HUES64 (cell line): ENCODE results near the gene C2CD4D.
"Not testable (repeated sequence)": the region's sequence is repeated elsewhere in the genome, so short reads cannot be mapped to it uniquely, and the experiment has no call there.

Experiments
- H3K27ac ChIP-seq: 2 replicates; pipeline ENCODE4 v1.7.0; 2013; ENCODE audit warnings: low read depth, low read length, inconsistent platforms
- H3K27me3 ChIP-seq: 2 replicates; pipeline ENCODE4 v1.6.1; 2013; ENCODE audit warnings: mild to moderate bottlenecking, low read length; ENCODE audit not compliant: insufficient read depth
- H3K36me3 ChIP-seq: 2 replicates; pipeline ENCODE4 v1.6.1; 2013; ENCODE audit warnings: mild to moderate bottlenecking, low read length; ENCODE audit not compliant: insufficient read depth
- H3K4me1 ChIP-seq: 2 replicates; pipeline ENCODE4 v1.6.1; 2013; ENCODE audit warnings: mild to moderate bottlenecking, low read length, moderate library complexity; ENCODE audit not compliant: insufficient read depth
- H3K4me3 ChIP-seq: 2 replicates; pipeline ENCODE4 v1.5.1; 2013; ENCODE audit warnings: mild to moderate bottlenecking, low read length, moderate library complexity
- H3K9ac ChIP-seq: 2 replicates; pipeline ENCODE4 v1.6.1; 2013; ENCODE audit warnings: mild to moderate bottlenecking, low read depth, low read length
- H3K9me3 ChIP-seq: 2 replicates; pipeline ENCODE4 v1.6.1; 2013; ENCODE audit warnings: low read depth, low read length; ENCODE audit not compliant: insufficient read depth
- WGBS: fragments of 150-250, 120-280 bp; methylation state at CpG from one replicate; pipeline ENCODE4 v1.1.7; 2013; ENCODE audit warnings: missing lambda C conversion rate; 5-methylcytosine and 5-hydroxymethylcytosine counted together

C2CD4D gene

DNA sequence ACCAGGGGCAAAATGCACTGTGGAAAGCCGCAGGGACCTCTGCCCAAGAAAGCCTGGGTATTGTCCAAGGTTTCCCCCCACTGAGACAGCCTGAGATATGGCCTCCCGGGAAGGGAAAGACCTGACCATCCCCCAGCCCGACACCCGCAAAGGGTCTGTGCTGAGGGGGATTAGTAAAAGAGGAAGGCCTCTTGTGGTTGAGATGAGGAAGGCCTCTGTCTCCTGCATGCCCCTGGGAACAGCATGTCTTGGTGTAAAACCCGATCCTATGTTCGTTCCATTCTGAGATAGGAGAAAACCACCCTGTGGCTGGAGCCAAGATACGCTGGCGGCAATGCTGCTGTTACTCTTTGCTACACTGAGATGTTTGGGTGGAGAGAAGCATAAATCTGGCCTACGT, 33.2 kb upstream of the C2CD4D start:
- not testable (repeated sequence) for H3K36me3 ChIP-seq, H3K9me3 ChIP-seq, H3K27ac ChIP-seq, H3K4me1 ChIP-seq, H3K9ac ChIP-seq, H3K27me3 ChIP-seq, H3K4me3 ChIP-seq
- WGBS, result 57% methylated on average over 8 of the region's 9 CpGs

DNA sequence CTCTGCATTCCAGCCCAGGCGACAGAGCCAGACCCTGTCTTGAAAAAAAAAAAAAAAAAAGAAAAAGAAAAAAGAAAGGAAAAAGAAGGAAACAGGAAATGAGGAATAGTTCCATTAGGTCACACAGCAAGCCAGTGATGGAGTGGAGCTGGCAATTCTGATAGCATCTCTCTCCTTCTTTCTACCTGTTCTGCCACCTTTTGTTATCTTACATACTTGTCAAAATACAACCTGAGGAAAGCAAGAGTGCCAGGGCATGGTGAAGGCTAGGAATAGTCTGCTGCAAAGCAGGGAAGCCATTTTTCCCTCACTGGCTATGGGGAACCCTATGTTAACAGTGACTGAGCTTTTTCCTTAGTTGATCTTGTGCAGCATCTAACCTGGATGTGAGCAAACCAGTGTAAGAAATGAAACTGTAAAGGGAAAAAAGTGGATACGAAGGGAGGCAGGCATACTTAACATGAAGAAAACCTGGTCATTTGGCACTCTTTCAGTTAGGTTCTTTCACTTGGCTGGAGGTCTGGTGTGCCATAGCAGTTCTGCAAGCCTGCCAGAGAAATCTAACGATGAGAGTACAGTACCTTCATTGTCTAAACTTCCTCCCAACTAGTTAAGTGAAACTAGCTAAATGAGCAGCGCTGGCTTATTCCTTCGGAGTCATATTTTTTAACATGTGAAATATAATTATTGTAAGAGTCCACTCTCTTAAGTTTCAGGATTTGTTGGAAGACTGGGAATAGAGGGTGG, 31.8 kb upstream of the C2CD4D start:
- Histone ChIP-seq H3K9ac (no peak overlapping the region), H3K27me3 (peaks cover 3% of the 10 kb centered on the region; the same call in 1 of the 2 replicates), H3K27ac (no peak overlapping the region), H3K36me3 (no peaks in the 10 kb centered on the region), H3K4me1 (peaks cover 8% of the 10 kb centered on the region; the same call in 1 of the 2 replicates), H3K4me3 (no peak overlapping the region), H3K9me3 (no peaks in the 10 kb centered on the region)
- WGBS, result 88% methylated on average over 3 of the region's 5 CpGs

DNA sequence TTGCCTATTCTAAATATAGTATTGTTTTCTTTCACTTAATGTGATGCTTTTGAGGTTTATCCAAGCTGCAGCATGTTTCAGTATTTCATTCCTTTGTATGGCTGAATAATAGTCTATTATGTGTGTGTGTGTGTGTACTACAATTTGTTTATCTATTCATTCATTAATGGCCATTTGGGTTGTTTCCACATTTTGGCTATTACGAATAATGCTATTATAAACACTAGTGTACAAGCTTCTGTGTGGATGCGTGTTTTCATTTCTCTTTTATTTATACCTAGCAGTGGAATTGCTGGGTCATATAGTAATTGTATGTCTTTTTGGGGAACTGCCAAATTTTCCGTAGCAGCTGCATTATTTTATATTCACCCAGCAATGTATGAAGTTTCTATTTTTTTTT, 28.9 kb upstream of the C2CD4D start:
- no peaks in the 10 kb centered on the region for H3K36me3 ChIP-seq
- no peaks in the 10 kb centered on the region for H3K9me3 ChIP-seq
- H3K4me1 ChIP-seq, result peaks cover 8% of the 10 kb centered on the region; the same call in 1 of the 2 replicates
- WGBS, result no CpG with 5 or more reads among the region's 3 CpGs
- H3K4me3 ChIP-seq, result no peak overlapping the region
- peaks cover 21% of the 10 kb centered on the region for H3K27me3 ChIP-seq
- H3K9ac ChIP-seq, result no peak overlapping the region
- H3K27ac ChIP-seq, result no peak overlapping the region

DNA sequence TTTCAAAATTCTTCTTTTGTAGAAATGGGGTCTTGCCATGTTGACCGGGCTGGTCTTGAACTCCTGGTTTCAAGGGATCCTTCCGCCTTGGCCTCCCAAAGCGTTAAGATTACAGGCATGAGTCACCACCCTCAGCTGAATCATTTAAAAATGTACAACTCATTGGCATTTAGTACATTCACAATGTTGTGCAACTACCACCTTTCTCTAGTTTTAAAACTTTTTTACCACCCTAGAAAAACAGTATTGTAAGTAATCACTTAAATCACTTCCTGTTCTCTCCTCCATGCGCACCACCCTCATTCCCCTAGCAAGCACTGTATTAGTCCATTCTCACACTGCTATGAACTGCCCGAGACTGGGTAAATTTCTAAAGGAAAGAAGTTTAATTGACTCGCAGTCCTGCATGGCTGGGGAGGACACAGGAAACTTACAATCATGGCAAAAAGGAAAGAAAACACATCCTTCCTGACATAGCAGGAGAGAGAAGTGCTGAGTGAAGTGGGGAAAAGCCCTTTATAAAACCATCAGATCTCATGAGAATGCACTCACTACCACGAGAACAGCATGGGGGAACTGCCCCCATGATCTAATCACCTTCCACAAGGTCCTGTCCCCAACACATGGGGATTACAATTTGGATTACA, 28.3 kb upstream of the C2CD4D start:
- WGBS, result 89% methylated on average over 6 of the region's 7 CpGs
- Histone ChIP-seq H3K27ac (no peak overlapping the region), H3K4me3 (no peak overlapping the region), H3K27me3 (peaks cover 26% of the 10 kb centered on the region), H3K9me3 (no peaks in the 10 kb centered on the region), H3K36me3 (no peaks in the 10 kb centered on the region), H3K9ac (no peak overlapping the region), H3K4me1 (peaks cover 6% of the 10 kb centered on the region; the same call in 1 of the 2 replicates)

DNA sequence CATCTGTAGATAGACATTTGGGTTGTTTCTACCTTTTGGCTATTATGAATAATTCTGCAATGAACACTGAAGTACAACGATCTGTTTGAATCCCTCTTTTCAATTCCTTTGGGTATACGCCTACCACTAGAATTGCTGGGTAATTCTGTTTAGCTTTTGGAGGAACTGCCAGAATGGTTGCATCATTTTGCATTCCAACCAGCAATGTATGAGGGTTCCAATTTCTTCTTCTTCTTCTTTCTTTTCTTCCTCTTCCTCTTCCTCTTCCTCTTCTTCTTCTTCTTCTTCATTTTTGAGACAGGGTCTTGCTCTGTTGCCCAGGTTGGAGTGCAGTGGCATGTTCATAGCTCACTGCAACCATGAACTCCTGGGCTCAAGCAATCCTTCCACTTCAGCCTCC, 27.7 kb upstream of the C2CD4D start:
- Histone ChIP-seq H3K27me3 (peaks cover 31% of the 10 kb centered on the region), H3K36me3 (no peaks in the 10 kb centered on the region), H3K9ac (no peak overlapping the region), H3K4me1 (peaks cover under 1% of the 10 kb centered on the region; the same call in 1 of the 2 replicates), H3K4me3 (no peak overlapping the region), H3K27ac (no peak overlapping the region), H3K9me3 (no peaks in the 10 kb centered on the region)
- WGBS, result 96% methylated on average over 2 of the region's 2 CpGs

DNA sequence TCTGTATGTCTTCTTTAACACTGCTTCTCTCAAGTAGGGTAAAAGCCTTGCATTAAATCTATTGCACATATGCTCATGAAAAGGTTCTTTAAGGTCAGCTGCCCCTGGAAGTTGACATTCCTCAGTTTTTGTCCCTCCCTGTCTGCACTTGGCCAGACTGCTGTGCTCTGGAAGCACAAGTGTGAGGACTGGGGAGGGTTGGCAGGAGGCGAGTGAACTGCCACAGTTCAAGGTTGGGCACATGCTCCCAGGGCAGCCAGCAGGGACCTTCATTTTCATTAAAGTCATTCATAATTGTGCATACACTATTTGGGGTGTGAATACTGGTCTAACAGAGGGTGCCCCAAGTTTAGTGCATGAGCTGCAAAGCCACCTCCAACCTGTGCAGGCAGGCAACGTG, 24.8 kb upstream of the C2CD4D start:
- Histone ChIP-seq H3K27me3 (peaks cover 59% of the 10 kb centered on the region), H3K27ac (no peak overlapping the region), H3K36me3 (no peaks in the 10 kb centered on the region), H3K9me3 (no peaks in the 10 kb centered on the region), H3K9ac (no peak overlapping the region), H3K4me1 (peaks cover 18% of the 10 kb centered on the region), H3K4me3 (no peak overlapping the region)
- 42% methylated on average over 2 of the region's 2 CpGs for WGBS

DNA sequence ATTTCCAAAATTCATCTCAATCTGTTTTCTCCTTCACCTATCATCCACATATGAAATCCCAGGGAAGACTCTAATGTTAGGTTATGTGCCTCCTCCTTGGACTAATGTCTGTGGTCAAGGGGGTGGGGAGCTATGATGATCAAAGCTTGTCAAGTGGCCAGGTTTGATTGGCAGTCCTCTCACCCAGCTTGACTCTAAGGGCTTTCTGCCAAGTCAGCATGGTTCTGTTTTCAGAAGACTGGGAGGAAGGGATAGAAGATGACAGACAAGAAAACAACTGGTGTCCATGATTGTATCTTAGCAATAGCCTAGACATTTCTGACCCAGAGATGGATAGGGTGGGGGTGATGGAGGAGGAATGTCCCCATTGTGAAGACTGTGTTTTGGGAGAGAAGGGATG, 23.0 kb upstream of the C2CD4D start:
- Histone ChIP-seq H3K27ac (no peak overlapping the region), H3K27me3 (peaks cover 77% of the 10 kb centered on the region), H3K9ac (no peak overlapping the region), H3K9me3 (no peaks in the 10 kb centered on the region), H3K4me1 (peaks cover 18% of the 10 kb centered on the region), H3K36me3 (no peaks in the 10 kb centered on the region), H3K4me3 (no peak overlapping the region)

DNA sequence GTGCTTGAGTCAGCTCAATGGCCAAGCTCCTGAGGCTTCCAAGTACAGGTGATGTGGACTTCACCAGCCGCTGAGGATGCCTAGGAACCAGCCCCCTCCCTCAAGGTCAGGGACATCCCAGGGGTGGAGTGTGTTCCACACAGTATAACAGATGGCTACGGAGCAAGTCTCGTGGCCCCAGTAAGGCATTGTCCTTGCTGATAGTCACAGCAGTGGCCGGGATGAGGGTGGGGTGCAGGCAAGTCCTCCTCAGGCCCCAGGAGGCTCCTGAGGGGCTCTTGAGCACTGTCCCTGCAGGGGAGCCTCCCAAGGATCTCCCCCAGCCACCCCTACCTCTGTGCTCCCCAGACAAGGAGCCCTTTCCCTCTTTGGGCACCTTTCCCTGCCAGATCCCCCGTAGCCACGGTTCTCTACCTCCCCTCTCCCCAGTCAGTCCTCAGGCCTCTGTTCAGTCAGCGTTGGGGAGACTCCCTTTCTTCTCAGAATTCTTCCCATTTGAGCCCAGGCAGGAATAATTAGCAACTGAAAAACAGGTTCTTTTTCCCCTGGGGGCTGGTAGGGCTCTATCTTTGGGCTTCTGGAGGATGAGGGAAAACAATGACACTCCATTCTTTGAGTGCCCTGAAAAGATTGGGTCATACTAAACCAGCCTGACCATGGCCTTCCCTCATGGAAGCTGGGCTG, 21.0 kb upstream of the C2CD4D start:
- peaks cover 18% of the 10 kb centered on the region for H3K4me1 ChIP-seq
- no peaks in the 10 kb centered on the region for H3K36me3 ChIP-seq
- no peak overlapping the region; the same call in 1 of the 2 replicates for H3K27ac ChIP-seq
- H3K4me3 ChIP-seq, result no peak overlapping the region; the same call in 1 of the 2 replicates
- H3K27me3 ChIP-seq, result peaks cover 80% of the 10 kb centered on the region
- H3K9ac ChIP-seq, result no peak overlapping the region
- no peaks in the 10 kb centered on the region for H3K9me3 ChIP-seq
- 29% methylated on average over 7 of the region's 7 CpGs for WGBS

DNA sequence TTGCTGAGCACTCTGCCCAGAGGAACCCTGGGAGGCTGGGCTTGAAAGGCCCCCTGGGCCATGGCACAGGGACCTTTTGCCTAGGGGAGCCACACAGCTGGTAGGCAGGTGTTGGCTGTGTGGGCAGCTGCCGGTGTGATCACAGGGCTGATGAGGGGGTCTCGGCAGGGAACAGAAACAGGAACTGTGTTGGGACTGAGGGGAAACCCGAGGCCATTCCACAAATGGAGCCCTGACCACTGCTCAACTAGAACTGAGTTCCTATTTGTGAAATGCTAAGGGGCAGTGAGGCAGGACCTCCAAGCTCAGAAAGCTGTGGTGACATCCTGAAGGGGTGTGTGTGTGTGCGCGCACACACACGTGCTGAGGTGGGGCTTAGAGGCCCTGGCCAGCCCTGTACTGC, 20.3 kb upstream of the C2CD4D start:
- no peak overlapping the region for H3K27ac ChIP-seq
- 84% methylated on average over 6 of the region's 6 CpGs for WGBS
- H3K36me3 ChIP-seq, result no peaks in the 10 kb centered on the region
- no peak overlapping the region for H3K9ac ChIP-seq
- peaks cover 18% of the 10 kb centered on the region for H3K4me1 ChIP-seq
- H3K4me3 ChIP-seq, result no peak overlapping the region
- no peaks in the 10 kb centered on the region for H3K9me3 ChIP-seq
- H3K27me3 ChIP-seq, result peaks cover 75% of the 10 kb centered on the region

DNA sequence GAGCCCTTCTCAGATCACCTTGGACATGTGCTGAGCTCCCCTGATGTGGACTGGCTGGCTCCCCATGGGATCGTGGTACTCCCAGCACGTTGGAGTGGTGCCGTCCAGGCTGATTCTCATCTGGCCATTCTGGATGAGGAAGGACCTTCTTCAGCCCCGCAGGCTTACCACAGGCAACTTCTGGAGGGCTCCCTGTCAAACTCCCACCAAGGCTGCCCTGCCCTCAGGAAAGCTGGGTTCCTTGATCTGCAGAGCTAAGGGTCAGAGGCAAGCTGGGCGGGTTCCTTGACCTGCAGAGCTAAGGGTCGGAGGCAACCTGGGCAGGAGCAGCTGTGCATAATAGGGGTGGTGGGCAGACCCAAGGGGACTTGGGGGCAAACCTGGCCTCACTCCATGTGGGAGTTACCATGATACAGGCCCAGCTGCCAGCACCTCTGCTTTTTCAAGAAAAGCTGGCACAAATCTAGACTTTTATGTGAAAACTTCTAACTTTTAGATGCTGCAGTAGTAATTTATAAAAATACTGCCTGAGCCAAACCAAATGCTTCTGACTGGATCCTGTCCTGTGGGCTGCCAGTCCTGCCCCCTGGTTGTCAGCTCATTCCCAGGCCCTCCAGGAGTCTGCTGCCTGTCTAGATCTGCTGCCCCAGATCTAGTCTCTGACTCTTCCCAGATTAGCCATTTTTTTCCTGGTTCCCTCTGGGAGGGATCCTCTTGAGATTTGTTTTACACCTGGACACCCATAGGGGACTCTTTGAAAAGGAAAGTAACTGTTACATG, 19.5 kb upstream of the C2CD4D start:
- no peaks in the 10 kb centered on the region for H3K9me3 ChIP-seq
- peaks cover 18% of the 10 kb centered on the region for H3K4me1 ChIP-seq
- no peaks in the 10 kb centered on the region for H3K36me3 ChIP-seq
- H3K4me3 ChIP-seq, result no peak overlapping the region
- no peak overlapping the region for H3K9ac ChIP-seq
- no peak overlapping the region for H3K27ac ChIP-seq
- 86% methylated on average over 6 of the region's 6 CpGs for WGBS
- H3K27me3 ChIP-seq, result peaks cover 67% of the 10 kb centered on the region
